Suprapubic skin (tissue), 4 donors: ENCODE results near the gene TMSB4Y. TPM values are rescaled to one million over a fixed set of nuclear protein-coding genes. Genes with fewer than 3 reads are reported as not detected.

Experiments used
- DNase-seq, 2 donors: peaks; one replicate each; pipeline ENCODE4 v3.0.0-alpha.2; 2019; ENCODE audit warnings: low spot score in 2 of 2
- H3K27ac ChIP-seq: fragments of 200-600 bp; sonication (generic); one replicate; pipeline ENCODE4 v1.5.1; 2019
- H3K27me3 ChIP-seq: fragments of 200-600 bp; sonication (generic); one replicate; pipeline ENCODE4 v1.5.1; 2019
- H3K36me3 ChIP-seq: fragments of 200-600 bp; sonication (generic); one replicate; pipeline ENCODE4 v1.5.1; 2019
- H3K4me1 ChIP-seq: fragments of 200-600 bp; sonication (generic); one replicate; pipeline ENCODE4 v1.5.1; 2019
- H3K4me3 ChIP-seq: fragments of 200-600 bp; sonication (generic); one replicate; pipeline ENCODE4 v1.5.1; 2019; ENCODE audit warnings: mild to moderate bottlenecking
- H3K9me3 ChIP-seq: fragments of 200-600 bp; sonication (generic); one replicate; pipeline ENCODE4 v1.5.1; 2019
- EP300 ChIP-seq: sonication (generic); formaldehyde crosslinking; IDR thresholded peaks from one replicate; pipeline ENCODE4 v1.6.1; 2017; ENCODE audit warnings: antibody characterized with exemption
- POLR2A ChIP-seq, 2 donors: fragments of 450-650 bp; IDR thresholded peaks; one replicate each; pipeline ENCODE4 v1.6.1; 2017; ENCODE audit warnings: antibody characterized with exemption in 2 of 2, mild to moderate bottlenecking in 2 of 2, moderate library complexity in 2 of 2
- POLR2AphosphoS5 ChIP-seq, 3 donors: sonication (generic); formaldehyde crosslinking; IDR thresholded peaks; one replicate each; pipeline ENCODE4 v1.6.1; 2017; ENCODE audit warnings: antibody characterized with exemption in 3 of 3
- WGBS: methylation state at CpG from one replicate; pipeline ENCODE4 v1.1.5; 2018; 5-methylcytosine and 5-hydroxymethylcytosine counted together
- total RNA-seq, 4 donors: library from RNA; depleted of rRNA; stranded (reverse); fragments of >200 nt; gene quantifications; one replicate each; pipeline ENCODE4 v1.1.0, GENCODE V29; 2016
- TF ChIP-seq, protein P1 (sequence below), 2 donors: fragments of 200-600 bp in 1 of 2; fragments of 450-650 bp in 1 of 2; sonication (generic) in 1 of 2; IDR thresholded peaks; one replicate each; pipeline ENCODE4 v1.5.1; 2016 to 2019; ENCODE audit warnings: antibody characterized with exemption in 2 of 2, mild to moderate bottlenecking in 1 of 2, moderate library complexity in 1 of 2

The TMSB4Y gene
- 1 to 10 TPM in 1 of 4 donors, under 1 TPM in 1, not detected in 2; 0.86 to 1.7 TPM for total RNA-seq

DNA sequence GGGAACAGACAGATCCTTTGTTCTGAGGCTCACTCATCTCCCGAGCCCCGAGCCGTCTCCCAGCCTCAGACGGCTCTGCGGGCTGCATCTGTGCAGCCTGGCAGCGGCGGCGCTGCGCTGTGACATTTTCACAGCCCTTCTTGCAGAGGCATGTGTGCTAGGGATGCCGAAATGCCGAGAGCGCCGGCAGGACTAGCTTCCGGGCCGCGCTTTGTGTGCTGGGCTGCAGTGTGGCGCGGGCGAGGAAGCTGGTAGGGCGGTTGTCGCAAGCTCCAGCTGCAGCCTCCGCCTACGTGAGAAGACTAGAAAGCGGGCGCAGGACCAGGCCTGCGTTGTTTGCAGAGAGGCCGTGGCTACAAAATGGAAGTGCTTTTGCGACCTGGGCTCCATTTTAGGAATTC, at the start of gene TMSB4Y:
Gene TMSB4Y (plus strand): TSS at position 332 of the 401 bp plus-strand sequence.
- peaks cover 7% of the 10 kb centered on the region for H3K4me1 ChIP-seq
- no peaks in the 10 kb centered on the region for H3K9me3 ChIP-seq
- TF ChIP-seq EP300 (no peak), POLR2AphosphoS5 (IDR thresholded peaks at IDR 0.05) (no peak), POLR2A (IDR thresholded peaks at IDR 0.05) (no peak)
- TF ChIP-seq, protein P1, sequence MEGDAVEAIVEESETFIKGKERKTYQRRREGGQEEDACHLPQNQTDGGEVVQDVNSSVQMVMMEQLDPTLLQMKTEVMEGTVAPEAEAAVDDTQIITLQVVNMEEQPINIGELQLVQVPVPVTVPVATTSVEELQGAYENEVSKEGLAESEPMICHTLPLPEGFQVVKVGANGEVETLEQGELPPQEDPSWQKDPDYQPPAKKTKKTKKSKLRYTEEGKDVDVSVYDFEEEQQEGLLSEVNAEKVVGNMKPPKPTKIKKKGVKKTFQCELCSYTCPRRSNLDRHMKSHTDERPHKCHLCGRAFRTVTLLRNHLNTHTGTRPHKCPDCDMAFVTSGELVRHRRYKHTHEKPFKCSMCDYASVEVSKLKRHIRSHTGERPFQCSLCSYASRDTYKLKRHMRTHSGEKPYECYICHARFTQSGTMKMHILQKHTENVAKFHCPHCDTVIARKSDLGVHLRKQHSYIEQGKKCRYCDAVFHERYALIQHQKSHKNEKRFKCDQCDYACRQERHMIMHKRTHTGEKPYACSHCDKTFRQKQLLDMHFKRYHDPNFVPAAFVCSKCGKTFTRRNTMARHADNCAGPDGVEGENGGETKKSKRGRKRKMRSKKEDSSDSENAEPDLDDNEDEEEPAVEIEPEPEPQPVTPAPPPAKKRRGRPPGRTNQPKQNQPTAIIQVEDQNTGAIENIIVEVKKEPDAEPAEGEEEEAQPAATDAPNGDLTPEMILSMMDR (IDR thresholded peaks at IDR 0.05), result no peak
- H3K27ac ChIP-seq, result peak within 1 kb of the TSS; percentile 95
- WGBS, result no CpG with 5 or more reads among the region's 28 CpGs
- H3K4me3 ChIP-seq, result peak within 1 kb of the TSS; percentile 55
- H3K27me3 ChIP-seq, result no peaks in the 10 kb centered on the region
- H3K36me3 ChIP-seq, result no peaks in the 10 kb centered on the region
- DNase-seq, result peak in 1 of 2 donors; percentile 80

- no peak for TF ChIP-seq EP300
- TF ChIP-seq, protein P1 (IDR thresholded peaks at IDR 0.05), result no peak
- TF ChIP-seq POLR2A (IDR thresholded peaks at IDR 0.05), result no peak
- no peak for TF ChIP-seq POLR2AphosphoS5 (IDR thresholded peaks at IDR 0.05)
- Histone ChIP-seq H3K36me3 (no peaks in the 10 kb centered on the region), H3K4me3 (no peak overlapping the region), H3K27me3 (no peaks in the 10 kb centered on the region), H3K4me1 (no peaks in the 10 kb centered on the region), H3K9me3 (no peaks in the 10 kb centered on the region), H3K27ac (no peak overlapping the region)
- DNase-seq, result no peak
- WGBS, result no CpG with 5 or more reads among the region's 1 CpG
Measured at GRCh38 chrY:13664162-13664561, 39.5 kb upstream of the TMSB4Y start.

DNA sequence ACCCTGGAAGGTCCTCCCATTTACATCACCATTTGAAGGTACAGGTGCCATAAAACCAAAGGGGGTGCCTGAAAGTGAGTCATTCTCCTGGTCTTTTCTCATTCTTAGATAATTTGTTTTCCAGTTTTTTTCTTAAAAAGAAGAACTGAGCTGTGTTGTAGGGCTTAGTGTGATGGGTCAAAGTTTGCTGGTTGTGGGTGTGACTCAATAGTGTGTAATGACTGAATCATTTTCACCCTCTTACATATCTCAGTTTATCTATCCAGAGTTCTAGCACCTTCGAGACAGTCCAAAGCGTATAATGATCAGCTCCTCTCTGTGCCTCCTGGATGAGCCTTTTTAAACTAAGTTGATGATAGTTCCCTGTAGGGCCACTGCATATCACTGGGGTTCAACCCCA, 32.6 kb upstream of the TMSB4Y start:
- Histone ChIP-seq H3K4me1 (no peaks in the 10 kb centered on the region), H3K9me3 (no peaks in the 10 kb centered on the region), H3K36me3 (no peaks in the 10 kb centered on the region), H3K4me3 (no peak overlapping the region), H3K27me3 (no peaks in the 10 kb centered on the region), H3K27ac (no peak overlapping the region)
- DNase-seq, result no peak
- TF ChIP-seq EP300 (no peak), POLR2AphosphoS5 (IDR thresholded peaks at IDR 0.05) (no peak), POLR2A (IDR thresholded peaks at IDR 0.05) (no peak)
- TF ChIP-seq, protein P1 (IDR thresholded peaks at IDR 0.05), result no peak
- no CpG with 5 or more reads among the region's 2 CpGs for WGBS

GRCh38 chrY:13702276-13702675, 1.4 kb upstream of the TMSB4Y start:
- Histone ChIP-seq H3K4me1 (peaks cover 7% of the 10 kb centered on the region), H3K9me3 (no peaks in the 10 kb centered on the region), H3K36me3 (no peaks in the 10 kb centered on the region), H3K27me3 (no peaks in the 10 kb centered on the region), H3K4me3 (no peak overlapping the region), H3K27ac (no peak overlapping the region)
- DNase-seq, result no peak
- TF ChIP-seq EP300 (no peak), POLR2AphosphoS5 (IDR thresholded peaks at IDR 0.05) (no peak), POLR2A (IDR thresholded peaks at IDR 0.05) (no peak)
- TF ChIP-seq, protein P1 (IDR thresholded peaks at IDR 0.05), result no peak
- WGBS, result no CpG with 5 or more reads among the region's 11 CpGs

DNA sequence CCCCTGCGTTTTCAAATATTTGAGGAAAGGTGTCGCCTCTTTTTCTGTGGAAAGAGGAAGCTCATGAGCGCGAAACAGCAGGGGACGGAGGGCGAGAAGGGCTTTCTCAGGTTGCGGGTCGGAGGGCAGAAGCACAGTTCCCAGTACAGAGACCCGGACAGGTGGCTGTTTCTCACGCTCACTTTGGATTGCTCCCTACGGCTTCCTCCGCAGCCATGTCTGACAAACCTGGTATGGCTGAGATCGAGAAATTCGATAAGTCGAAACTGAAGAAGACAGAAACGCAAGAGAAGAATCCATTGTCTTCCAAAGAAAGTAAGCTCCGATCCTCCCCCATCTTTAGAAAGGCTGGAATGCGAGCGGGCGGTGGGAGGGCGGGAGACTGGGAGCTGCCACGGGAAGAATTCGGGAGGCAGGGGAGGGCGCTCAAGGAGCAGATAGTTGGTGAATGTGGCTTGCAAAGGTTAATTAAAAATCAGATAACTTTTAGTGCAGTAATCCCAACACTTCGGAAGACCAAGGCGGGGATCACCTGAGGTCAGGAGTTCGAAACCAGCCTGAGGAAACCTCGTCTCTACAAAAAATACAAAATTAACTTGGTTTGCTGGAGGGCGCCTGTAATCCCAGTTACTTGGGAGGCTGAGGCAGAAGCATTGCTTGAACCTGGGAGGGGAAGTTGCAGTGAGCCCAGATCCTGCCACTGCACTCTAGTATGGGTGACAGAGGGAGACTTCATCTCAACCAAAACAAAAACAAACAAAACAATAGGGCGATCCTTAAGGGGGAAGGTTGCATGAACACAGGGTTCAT, 627 bp downstream of the TMSB4Y start:
- Histone ChIP-seq H3K27ac (peak overlapping the region; percentile 95), H3K36me3 (no peaks in the 10 kb centered on the region), H3K4me1 (peaks cover 7% of the 10 kb centered on the region), H3K4me3 (peak overlapping the region; percentile 55), H3K27me3 (no peaks in the 10 kb centered on the region), H3K9me3 (no peaks in the 10 kb centered on the region)
- DNase-seq, result no peak
- WGBS, result no CpG with 5 or more reads among the region's 30 CpGs
- TF ChIP-seq, protein P1 (IDR thresholded peaks at IDR 0.05), result no peak
- TF ChIP-seq POLR2AphosphoS5 (IDR thresholded peaks at IDR 0.05), result no peak
- TF ChIP-seq EP300, result no peak
- no peak for TF ChIP-seq POLR2A (IDR thresholded peaks at IDR 0.05)
